Panc1 (cell line): ENCODE data around the gene KAZALD1. TPM values are rescaled to one million over a fixed set of nuclear protein-coding genes. Genes with fewer than 3 reads are reported as not detected.
A peak's percentile ranks its signal among the peaks of the same experiment; 100 is the strongest.

Source experiments
- ATAC-seq: fragments of 200-7000 bp; cut with Tn5 transposase; 2 replicates; pipeline ENCODE4 v1.9.1; 2020; ENCODE audit warnings: mild to moderate bottlenecking, moderate library complexity
- BruUV-seq: library from RNA; stranded (reverse); fragments of 400-500 nt; replicated peaks from 2 replicates; lab custom pipeline; 2021; lab: Mats Ljungman, UMichigan
- CTCF ChIA-PET: fragments of 300-600 bp; sonication (Branson Sonifier 250); formaldehyde crosslinking; loops from one replicate; lab custom pipeline; 2022; ENCODE audit warnings: antibody characterized with exemption; lab: Charles Lee
- POLR2A ChIA-PET: fragments of 300-600 bp; sonication (Branson Sonifier 250); formaldehyde crosslinking; loops from one replicate; lab custom pipeline; 2022; ENCODE audit warnings: antibody characterized with exemption; lab: Charles Lee
- DNase-seq: peaks from one replicate; pipeline ENCODE4 v3.0.0-alpha.2; 2010; ENCODE audit warnings: low read depth, low spot score
- H3K27ac ChIP-seq: 2 replicates; pipeline ENCODE4 v1.5.1; 2011; ENCODE audit warnings: mild to moderate bottlenecking, low read length, inconsistent platforms
- H3K27me3 ChIP-seq: fragments of 200-500 bp; sonication (Bioruptor generic); 2 replicates; pipeline ENCODE4 v1.6.0; 2014; ENCODE audit warnings: low read length, inconsistent platforms; ENCODE audit not compliant: control insufficient read depth, insufficient read depth
- H3K36me3 ChIP-seq: fragments of 200-500 bp; sonication (Bioruptor generic); 2 replicates; pipeline ENCODE4 v1.5.1; 2014; ENCODE audit warnings: inconsistent platforms, mild to moderate bottlenecking, low read length, moderate library complexity; ENCODE audit not compliant: control insufficient read depth, insufficient read depth
- H3K4me1 ChIP-seq: 2 replicates; pipeline ENCODE4 v1.5.1; 2011; ENCODE audit warnings: inconsistent platforms, mild to moderate bottlenecking, low read length, moderate library complexity; ENCODE audit not compliant: control insufficient read depth, insufficient read depth
- H3K4me3 ChIP-seq, 2 experiments: 2 replicates each; pipeline ENCODE4 v1.5.1; 2011 to 2012; ENCODE audit warnings: low read depth in 2 of 2, low read length in 2 of 2, mild to moderate bottlenecking in 2 of 2, inconsistent platforms in 1 of 2, moderate library complexity in 1 of 2
- H3K9me3 ChIP-seq: fragments of 200-500 bp; sonication (Bioruptor generic); 2 replicates; pipeline ENCODE4 v1.5.1; 2014; ENCODE audit warnings: low read depth, mild to moderate bottlenecking, inconsistent platforms, low read length, moderate library complexity; ENCODE audit not compliant: control insufficient read depth, insufficient read depth
- CTCF ChIP-seq: fragments of 450-650 bp; IDR thresholded peaks from 2 replicates; pipeline ENCODE4 v1.5.1; 2017; ENCODE audit warnings: mild to moderate bottlenecking
- POLR2AphosphoS5 ChIP-seq: IDR thresholded peaks from 2 replicates; pipeline ENCODE4 v1.6.1; 2012; ENCODE audit warnings: mild to moderate bottlenecking, low read depth, low read length, moderate library complexity
- REST ChIP-seq, 2 experiments: IDR thresholded peaks; 2 replicates each; pipeline ENCODE4 v1.6.1; 2011 to 2012; ENCODE audit warnings: low read depth in 2 of 2, control low read depth in 1 of 2, low read length in 1 of 2, mild to moderate bottlenecking in 1 of 2, moderate library complexity in 1 of 2; ENCODE audit not compliant: insufficient read depth in 1 of 2
- SIN3A ChIP-seq: IDR thresholded peaks from 2 replicates; pipeline ENCODE4 v1.6.1; 2012; ENCODE audit warnings: low read depth, mild to moderate bottlenecking, low read length, moderate library complexity, borderline replicate concordance; ENCODE audit not compliant: insufficient read depth
- TCF7L2 ChIP-seq: IDR thresholded peaks from 2 replicates; pipeline ENCODE4 v1.6.1; 2011; ENCODE audit warnings: mild to moderate bottlenecking, low read depth, low read length, inconsistent platforms
- in situ Hi-C: cut with HindIII; loops from 2 replicates; pipeline ENCODE4 v1.10.0; 2016; ENCODE audit warnings: low sequenced_read_pairs, low pct_unique_long_range_greater_than_20kb
- intact Hi-C: fragments of 100-400 bp; cut with micrococcal nuclease; formaldehyde crosslinking; loops from one replicate; pipeline ENCODE4 v1.10.0; 2022; ENCODE audit not compliant: unreplicated experiment
- total RNA-seq: library from RNA; stranded (reverse); gene quantifications from one replicate; pipeline ENCODE4 v1.2.1, GENCODE V29; 2021; ENCODE audit not compliant: unreplicated experiment

The KAZALD1 gene
- total RNA-seq, 1 experiment from 2014 or later, result 21.2 TPM

GRCh38 chr10:101111547-101111946 lies 49.8 kb downstream of the KAZALD1 start:
- Histone ChIP-seq H3K9me3 (no peaks in the 10 kb centered on the region), H3K27ac (no peak overlapping the region), H3K4me1 (peaks cover 5% of the 10 kb centered on the region; the same call in 1 of the 2 replicates), H3K36me3 (no peaks in the 10 kb centered on the region), H3K27me3 (no peaks in the 10 kb centered on the region), H3K4me3 (no peak overlapping the region)
- intact Hi-C loops (no loop called here), in situ Hi-C loops (no loop called here)
- ChIA-PET POLR2A (no interaction called here), CTCF (interaction anchor here (1.9 kb wide), 1 partner anchor 16 kb away, joined by 5 read pairs; no protein-coding TSS in a partner anchor)
- no peak for TF ChIP-seq TCF7L2
- TF ChIP-seq CTCF, result no peak
- no peak for TF ChIP-seq REST (IDR thresholded peaks at IDR 0.05; ENCODE audit: insufficient read depth in 1 of 2, low read depth in 2 of 2, low read length in 1 of 2)
- TF ChIP-seq SIN3A, result no peak
- TF ChIP-seq POLR2AphosphoS5, result no peak
- DNase-seq (no peak), ATAC-seq (peak; percentile 22; the same call in 1 of the 2 replicates)
- BruUV-seq, result no TSS peak

GRCh38 chr10:101112799-101113594 lies 51.2 kb downstream of the KAZALD1 start:
- Histone ChIP-seq H3K27ac (no peak overlapping the region), H3K9me3 (no peaks in the 10 kb centered on the region), H3K27me3 (no peaks in the 10 kb centered on the region), H3K4me3 (no peak overlapping the region), H3K4me1 (peaks cover 5% of the 10 kb centered on the region; the same call in 1 of the 2 replicates), H3K36me3 (no peaks in the 10 kb centered on the region)
- BruUV-seq, result no TSS peak
- in situ Hi-C loops, result no loop called here
- TF ChIP-seq POLR2AphosphoS5 (no peak), TCF7L2 (peak; percentile 59; the same call in 1 of the 2 replicates), REST (IDR thresholded peaks at IDR 0.05; ENCODE audit: insufficient read depth in 1 of 2, low read depth in 2 of 2, low read length in 1 of 2) (no peak), SIN3A (no peak)
- ChIA-PET CTCF (interaction anchor here (0.6 to 0.8 kb wide), 3 partner anchors 29 to 72 kb away, joined by 3 to 13 read pairs (median 7); no protein-coding TSS in a partner anchor), POLR2A (interaction anchor here (0.6 kb wide), 1 partner anchor 11 kb away, joined by 4 read pairs; no protein-coding TSS in a partner anchor)
- DNase-seq, result no peak
- ATAC-seq, result 0 out of 2 replicates have a peak, but pooled peaks have one; percentile 9
- intact Hi-C loops, result no loop called here
